ENCODE results near the gene TSC22D1.

Gene TSC22D1

GRCh38 chr13:44506251-44506650 lies 69.9 kb downstream of the TSC22D1 start:
- ChIA-PET POLR2A (no interaction called here), CTCF (no interaction called here)
- no peak for DNase-seq (ENCODE audit: extremely low spot score)
- no peak for TF ChIP-seq CTBP1 (IDR thresholded peaks at IDR 0.05; ENCODE audit: borderline replicate concordance)
- no peak for TF ChIP-seq SP1 (IDR thresholded peaks at IDR 0.05)
- no peak for TF ChIP-seq HDGF (IDR thresholded peaks at IDR 0.05; ENCODE audit: borderline replicate concordance)
- TF ChIP-seq FOXK2 (IDR thresholded peaks at IDR 0.05), result no peak
- TF ChIP-seq SUZ12 (IDR thresholded peaks at IDR 0.05), result no peak
- no peak for TF ChIP-seq ELF4 (IDR thresholded peaks at IDR 0.05)
- TF ChIP-seq L3MBTL2 (conservative IDR thresholded peaks at IDR 0.05), result no peak
- TF ChIP-seq ARNT (IDR thresholded peaks at IDR 0.05), result no peak
- no peak for TF ChIP-seq NFRKB (IDR thresholded peaks at IDR 0.05)
- no peak for TF ChIP-seq FOXM1 (IDR thresholded peaks at IDR 0.05; ENCODE audit: borderline replicate concordance)
- no peak for TF ChIP-seq LEF1 (IDR thresholded peaks at IDR 0.05; ENCODE audit: borderline replicate concordance)
- no peak for TF ChIP-seq TARDBP (IDR thresholded peaks at IDR 0.05)
- TF ChIP-seq FOXA1 (IDR thresholded peaks at IDR 0.05), result no peak
- no peak for TF ChIP-seq ZNF384 (IDR thresholded peaks at IDR 0.05)
- no peak for TF ChIP-seq BHLHE40 (IDR thresholded peaks at IDR 0.05; ENCODE audit: borderline replicate concordance)

GRCh38 chr13:44504116-44504515 lies 72.0 kb downstream of the TSC22D1 start:
- no peak for TF ChIP-seq ELF4 (IDR thresholded peaks at IDR 0.05)
- no peak for TF ChIP-seq PKNOX1 (IDR thresholded peaks at IDR 0.05)
- TF ChIP-seq TARDBP (IDR thresholded peaks at IDR 0.05), result no peak
- no peak for TF ChIP-seq FOXM1 (IDR thresholded peaks at IDR 0.05; ENCODE audit: borderline replicate concordance)
- TF ChIP-seq ZNF384 (IDR thresholded peaks at IDR 0.05), result no peak
- TF ChIP-seq CTBP1 (IDR thresholded peaks at IDR 0.05; ENCODE audit: borderline replicate concordance), result no peak
- no peak for TF ChIP-seq SP1 (IDR thresholded peaks at IDR 0.05)
- no peak for TF ChIP-seq L3MBTL2 (conservative IDR thresholded peaks at IDR 0.05)
- TF ChIP-seq ARNT (IDR thresholded peaks at IDR 0.05), result no peak
- no peak for TF ChIP-seq LEF1 (IDR thresholded peaks at IDR 0.05; ENCODE audit: borderline replicate concordance)
- TF ChIP-seq HDGF (IDR thresholded peaks at IDR 0.05; ENCODE audit: borderline replicate concordance), result no peak
- no peak for TF ChIP-seq FOXA1 (IDR thresholded peaks at IDR 0.05)
- TF ChIP-seq FOXK2 (IDR thresholded peaks at IDR 0.05), result no peak
- no peak for TF ChIP-seq SUZ12 (IDR thresholded peaks at IDR 0.05)
- no peak for TF ChIP-seq BHLHE40 (IDR thresholded peaks at IDR 0.05; ENCODE audit: borderline replicate concordance)
- TF ChIP-seq NFRKB (IDR thresholded peaks at IDR 0.05), result no peak
- ChIA-PET POLR2A (no interaction called here), CTCF (no interaction called here)
- DNase-seq (ENCODE audit: extremely low spot score), result no peak

GRCh38 chr13:44498969-44499368 lies 77.2 kb downstream of the TSC22D1 start:
- POLR2A ChIA-PET, result no interaction called here
- CTCF ChIA-PET, result no interaction called here
- TF ChIP-seq CTBP1 (IDR thresholded peaks at IDR 0.05; ENCODE audit: borderline replicate concordance), result no peak
- no peak for TF ChIP-seq SP1 (IDR thresholded peaks at IDR 0.05)
- no peak for TF ChIP-seq TARDBP (IDR thresholded peaks at IDR 0.05)
- no peak for TF ChIP-seq FOXA1 (IDR thresholded peaks at IDR 0.05)
- no peak for DNase-seq (ENCODE audit: extremely low spot score)

GRCh38 chr13:44498502-44498901 lies 77.6 kb downstream of the TSC22D1 start:
- ChIA-PET CTCF (no interaction called here), POLR2A (no interaction called here)
- TF ChIP-seq CTBP1 (IDR thresholded peaks at IDR 0.05; ENCODE audit: borderline replicate concordance), result no peak
- TF ChIP-seq L3MBTL2 (conservative IDR thresholded peaks at IDR 0.05), result no peak
- TF ChIP-seq PKNOX1 (IDR thresholded peaks at IDR 0.05), result no peak
- no peak for TF ChIP-seq NFRKB (IDR thresholded peaks at IDR 0.05)
- TF ChIP-seq FOXK2 (IDR thresholded peaks at IDR 0.05), result no peak
- TF ChIP-seq TARDBP (IDR thresholded peaks at IDR 0.05), result no peak
- no peak for TF ChIP-seq HDGF (IDR thresholded peaks at IDR 0.05; ENCODE audit: borderline replicate concordance)
- no peak for TF ChIP-seq LEF1 (IDR thresholded peaks at IDR 0.05; ENCODE audit: borderline replicate concordance)
- TF ChIP-seq FOXM1 (IDR thresholded peaks at IDR 0.05; ENCODE audit: borderline replicate concordance), result no peak
- TF ChIP-seq ELF4 (IDR thresholded peaks at IDR 0.05), result no peak
- no peak for TF ChIP-seq BHLHE40 (IDR thresholded peaks at IDR 0.05; ENCODE audit: borderline replicate concordance)
- no peak for TF ChIP-seq SUZ12 (IDR thresholded peaks at IDR 0.05)
- no peak for TF ChIP-seq ZNF384 (IDR thresholded peaks at IDR 0.05)
- TF ChIP-seq SP1 (IDR thresholded peaks at IDR 0.05), result no peak
- no peak for TF ChIP-seq ARNT (IDR thresholded peaks at IDR 0.05)
- TF ChIP-seq FOXA1 (IDR thresholded peaks at IDR 0.05), result no peak
- DNase-seq (ENCODE audit: extremely low spot score), result no peak

GRCh38 chr13:44497801-44498200 lies 78.3 kb downstream of the TSC22D1 start:
- CTCF ChIA-PET, result no interaction called here
- TF ChIP-seq NFRKB (IDR thresholded peaks at IDR 0.05) (no peak), PKNOX1 (IDR thresholded peaks at IDR 0.05) (no peak), SP1 (IDR thresholded peaks at IDR 0.05) (no peak), L3MBTL2 (conservative IDR thresholded peaks at IDR 0.05) (no peak), HDGF (IDR thresholded peaks at IDR 0.05; ENCODE audit: borderline replicate concordance) (no peak), BHLHE40 (IDR thresholded peaks at IDR 0.05; ENCODE audit: borderline replicate concordance) (no peak), TARDBP (IDR thresholded peaks at IDR 0.05) (no peak), SUZ12 (IDR thresholded peaks at IDR 0.05) (no peak), CTBP1 (IDR thresholded peaks at IDR 0.05; ENCODE audit: borderline replicate concordance) (no peak)
- DNase-seq (ENCODE audit: extremely low spot score), result no peak
- POLR2A ChIA-PET, result no interaction called here

- TF ChIP-seq BHLHE40 (IDR thresholded peaks at IDR 0.05; ENCODE audit: borderline replicate concordance), result no peak
- ChIA-PET POLR2A (no interaction called here), CTCF (no interaction called here)
- no peak for DNase-seq (ENCODE audit: extremely low spot score)
Observed at GRCh38 chr13:44493213-44493812, 82.8 kb downstream of the TSC22D1 start.

All from HEK293T (cell line).